Loucy (cell line): ENCODE results near the gene VCX3A.

Experiments
- CTCF ChIP-seq: fragments of 200-600 bp; sonication (generic); conservative IDR thresholded peaks from 2 replicates; pipeline ENCODE4 v1.5.1; 2014; ENCODE audit warnings: mild to moderate bottlenecking, antibody characterized with exemption, low read length
- EZH2phosphoT487 ChIP-seq: fragments of 200-600 bp; IDR thresholded peaks from 2 replicates; pipeline ENCODE4 v1.6.1; 2018; ENCODE audit warnings: antibody characterized with exemption, mild to moderate bottlenecking, moderate library complexity, borderline replicate concordance

DNA sequence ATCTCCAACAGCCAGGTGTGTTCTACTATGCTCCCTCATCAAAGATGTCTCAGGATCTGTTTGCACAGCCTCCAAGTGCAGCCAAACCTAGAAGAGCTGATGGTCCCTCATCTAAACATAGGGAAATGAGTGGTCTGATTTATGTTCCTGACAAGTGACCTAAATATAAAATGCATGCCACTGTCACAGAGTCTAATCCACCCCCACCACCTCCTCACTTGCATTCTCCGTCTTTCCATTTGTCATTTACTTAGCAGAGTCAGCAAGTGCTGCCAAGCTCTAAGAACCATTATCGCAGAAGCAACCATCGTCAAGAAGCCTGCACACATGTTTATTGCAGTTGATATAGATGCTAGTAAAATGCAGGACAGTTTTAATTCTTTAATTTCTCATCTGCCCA lies 33.1 kb upstream of the VCX3A start:
- TF ChIP-seq CTCF (no peak), EZH2phosphoT487 (no peak)
